HCT116 (cell line): Measurements from ENCODE around the gene KCNA3. TPM values are rescaled to one million over a fixed set of nuclear protein-coding genes. Genes with fewer than 3 reads are reported as not detected.

Source experiments
- ATAC-seq: fragments of 200-7000 bp; cut with Tn5 transposase; 2 replicates; pipeline ENCODE4 v1.9.1; 2020; ENCODE audit warnings: mild to moderate bottlenecking, moderate library complexity
- BruUV-seq: library from RNA; stranded (reverse); fragments of 400-500 nt; replicated peaks from 2 replicates; lab custom pipeline; 2021; lab: Mats Ljungman, UMichigan
- CTCF ChIA-PET: fragments of 300-600 bp; sonication (Branson Sonifier 250); formaldehyde crosslinking; loops from one replicate; lab custom pipeline; 2021; ENCODE audit warnings: antibody characterized with exemption; lab: Charles Lee
- POLR2A ChIA-PET: fragments of 300-600, 350-600 bp; sonication (Branson Sonifier 250); formaldehyde crosslinking; loops from one replicate; lab custom pipeline; 2021; ENCODE audit warnings: antibody characterized with exemption; lab: Charles Lee
- RAD21 ChIA-PET, 2 experiments: fragments of 300-600 bp; sonication (Branson Sonifier 250); formaldehyde crosslinking; loops; one replicate each; lab custom pipeline; 2023; ENCODE audit warnings: low total read pairs in 2 of 2; ENCODE audit not compliant: uncharacterized antibody in 2 of 2, unreplicated experiment in 2 of 2, low non-redundant PET in 1 of 2; lab: Charles Lee
- DNase-seq: peaks from one replicate; pipeline ENCODE4 v3.0.0-alpha.2; 2010; ENCODE audit warnings: low read depth, low spot score
- H2AFZ ChIP-seq: fragments of 200-600 bp; shearing (Covaris generic), sonication (generic); 2 replicates; pipeline ENCODE4 v1.6.1; 2017; ENCODE audit warnings: low read depth, mixed run types, mixed read lengths, antibody characterized with exemption, low read length; ENCODE audit not compliant: poor library complexity, severe bottlenecking
- H3K27ac ChIP-seq: 2 replicates; pipeline ENCODE4 v1.5.1; 2012; ENCODE audit warnings: low read depth, low read length
- H3K27me3 ChIP-seq: fragments of 200-600 bp; sonication (generic); 2 replicates; pipeline ENCODE4 v1.6.1; 2016; ENCODE audit warnings: mixed run types, low read length, mixed read lengths; ENCODE audit not compliant: insufficient read depth
- H3K36me3 ChIP-seq, 2 experiments: fragments of 200-500 bp in 1 of 2; fragments of 200-600 bp in 1 of 2; sonication (Bioruptor generic) in 1 of 2; sonication (generic) in 1 of 2; 2 replicates each; pipeline versions ENCODE4 v1.5.1 to v1.6.1; 2014 to 2016; ENCODE audit warnings: low read length in 2 of 2, inconsistent platforms in 1 of 2, mixed read lengths in 1 of 2, mixed run types in 1 of 2; ENCODE audit not compliant: insufficient read depth in 2 of 2, control insufficient read depth in 1 of 2
- H3K4me1 ChIP-seq, 2 experiments: fragments of 200-600 bp in 1 of 2; sonication (generic) in 1 of 2; 2 replicates each; pipeline versions ENCODE4 v1.5.1 to v1.6.1; 2012 to 2017; ENCODE audit warnings: low read length in 2 of 2, inconsistent platforms in 1 of 2, mild to moderate bottlenecking in 1 of 2, mixed read lengths in 1 of 2, mixed run types in 1 of 2, moderate library complexity in 1 of 2; ENCODE audit not compliant: insufficient read depth in 2 of 2, control insufficient read depth in 1 of 2
- H3K4me2 ChIP-seq: fragments of 200-600 bp; sonication (generic); 2 replicates; pipeline ENCODE4 v1.6.1; 2017; ENCODE audit warnings: mixed run types, low read length, mixed read lengths
- H3K4me3 ChIP-seq, 2 experiments: fragments of 200-600 bp in 1 of 2; sonication (generic) in 1 of 2; replicated peaks in 1 of 2; 2 replicates each; pipeline ENCODE4 v1.5.1; 2011 to 2016; ENCODE audit warnings: low read length in 2 of 2, control low read depth in 1 of 2, low read depth in 1 of 2, mild to moderate bottlenecking in 1 of 2, mixed read lengths in 1 of 2, mixed run types in 1 of 2
- H3K79me2 ChIP-seq: fragments of 200-600 bp; sonication (generic); 2 replicates; pipeline ENCODE4 v1.6.1; 2017; ENCODE audit warnings: mild to moderate bottlenecking, mixed run types, low read length, moderate library complexity, mixed read lengths; ENCODE audit not compliant: insufficient read depth
- H3K9ac ChIP-seq: fragments of 200-600 bp; sonication (generic); 2 replicates; pipeline ENCODE4 v1.6.1; 2016; ENCODE audit warnings: low read length, mixed read lengths
- H3K9me2 ChIP-seq: fragments of 200-600 bp; sonication (generic), shearing (Covaris generic); 2 replicates; pipeline ENCODE4 v1.6.1; 2017; ENCODE audit warnings: mixed run types, mild to moderate bottlenecking, moderate library complexity; ENCODE audit not compliant: insufficient read depth
- H3K9me3 ChIP-seq, 2 experiments: fragments of 200-500 bp in 1 of 2; fragments of 200-600 bp in 1 of 2; sonication (Bioruptor generic) in 1 of 2; sonication (generic) in 1 of 2; 2 replicates each; pipeline ENCODE4 v1.6.1; 2014 to 2017; ENCODE audit warnings: low read length in 2 of 2, mixed read lengths in 2 of 2, inconsistent platforms in 1 of 2, low read depth in 1 of 2, mild to moderate bottlenecking in 1 of 2, mixed run types in 1 of 2, moderate library complexity in 1 of 2; ENCODE audit not compliant: control insufficient read depth in 1 of 2, insufficient read depth in 1 of 2
- H4K20me1 ChIP-seq: fragments of 200-600 bp; sonication (generic), shearing (Covaris generic); 2 replicates; pipeline ENCODE4 v1.6.1; 2017; ENCODE audit warnings: mixed run types, mild to moderate bottlenecking, moderate library complexity; ENCODE audit not compliant: insufficient read depth
- ELF1 ChIP-seq: IDR thresholded peaks from 2 replicates; pipeline ENCODE4 v1.6.1; 2012; ENCODE audit warnings: low read depth, borderline replicate concordance
- POLR2A ChIP-seq: IDR thresholded peaks from 2 replicates; pipeline ENCODE4 v1.7.0; 2011; ENCODE audit warnings: borderline replicate concordance; ENCODE audit not compliant: insufficient read depth, insufficient read length; ENCODE audit errors: extremely low read depth
- SIN3A ChIP-seq: IDR thresholded peaks from 2 replicates; pipeline ENCODE4 v1.6.1; 2012; ENCODE audit warnings: low read depth
- ZBTB33 ChIP-seq: IDR thresholded peaks from 2 replicates; pipeline ENCODE4 v1.6.1; 2011; ENCODE audit warnings: mild to moderate bottlenecking, low read length, moderate library complexity; ENCODE audit not compliant: insufficient replicate concordance; ENCODE audit errors: extremely low read depth
- ZFX ChIP-seq: fragments of 450-650 bp; IDR thresholded peaks from 2 replicates; pipeline ENCODE4 v1.6.1; 2017
- ZNF274 ChIP-seq: fragments of 200-500 bp; sonication (Bioruptor generic); IDR thresholded peaks from 2 replicates; pipeline ENCODE4 v1.6.1; 2014; ENCODE audit warnings: mild to moderate bottlenecking, low read depth, low read length, inconsistent platforms
- intact Hi-C: fragments of 100-400 bp; cut with micrococcal nuclease; formaldehyde crosslinking; loops from 2 replicates; pipeline ENCODE4 v1.10.0; 2022
- total RNA-seq: library from RNA; stranded (reverse); gene quantifications from one replicate; pipeline ENCODE4 v1.2.1, GENCODE V29; 2021; ENCODE audit not compliant: unreplicated experiment
- TF ChIP-seq, protein P1 (sequence below): IDR thresholded peaks from 2 replicates; pipeline ENCODE4 v1.6.1; 2012
- TF ChIP-seq, protein P2 (sequence below): IDR thresholded peaks from 2 replicates; pipeline ENCODE4 v1.6.1; 2012
- TF ChIP-seq, protein P3 (sequence below): IDR thresholded peaks from 2 replicates; pipeline ENCODE4 v1.6.1; 2012; ENCODE audit warnings: low read depth

Gene KCNA3
- total RNA-seq, 1 experiment from 2014 or later, result 0.07 TPM

GRCh38 chr1:110688514-110688913, 13.8 kb upstream of the KCNA3 start:
- POLR2A ChIA-PET, result no interaction called here

More at GRCh38 chr1:110688514-110688913, 13.8 kb upstream of the KCNA3 start:
- intact Hi-C loops, result loop anchor here (5.0 kb wide), 1 partner anchor 36 kb away; no protein-coding TSS in a partner anchor
- H3K9me2 ChIP-seq, result no peaks in the 10 kb centered on the region
- no TSS peak for BruUV-seq
- H3K27me3 ChIP-seq, result peaks cover 77% of the 10 kb centered on the region
- ChIA-PET RAD21 (no interaction called here), CTCF (no interaction called here)
- no peaks in the 10 kb centered on the region for H4K20me1 ChIP-seq
- H3K9ac ChIP-seq, result no peak overlapping the region
- DNase-seq (no peak), ATAC-seq (no peak)
- no peaks in the 10 kb centered on the region for H3K79me2 ChIP-seq
- no peaks in the 10 kb centered on the region for H3K9me3 ChIP-seq
- no peak overlapping the region for H3K27ac ChIP-seq
- H3K4me3 ChIP-seq, result no peak overlapping the region
- no peak overlapping the region for H2AFZ ChIP-seq
- no peak for TF ChIP-seq ZNF274
- no peak for TF ChIP-seq ELF1
- TF ChIP-seq ZFX, result no peak
- TF ChIP-seq POLR2A, result no peak
- no peak for TF ChIP-seq ZBTB33
- TF ChIP-seq, protein P1, sequence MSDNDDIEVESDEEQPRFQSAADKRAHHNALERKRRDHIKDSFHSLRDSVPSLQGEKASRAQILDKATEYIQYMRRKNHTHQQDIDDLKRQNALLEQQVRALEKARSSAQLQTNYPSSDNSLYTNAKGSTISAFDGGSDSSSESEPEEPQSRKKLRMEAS, result no peak
- TF ChIP-seq, protein P2, sequence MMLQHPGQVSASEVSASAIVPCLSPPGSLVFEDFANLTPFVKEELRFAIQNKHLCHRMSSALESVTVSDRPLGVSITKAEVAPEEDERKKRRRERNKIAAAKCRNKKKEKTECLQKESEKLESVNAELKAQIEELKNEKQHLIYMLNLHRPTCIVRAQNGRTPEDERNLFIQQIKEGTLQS, result no peak
- TF ChIP-seq, protein P3, sequence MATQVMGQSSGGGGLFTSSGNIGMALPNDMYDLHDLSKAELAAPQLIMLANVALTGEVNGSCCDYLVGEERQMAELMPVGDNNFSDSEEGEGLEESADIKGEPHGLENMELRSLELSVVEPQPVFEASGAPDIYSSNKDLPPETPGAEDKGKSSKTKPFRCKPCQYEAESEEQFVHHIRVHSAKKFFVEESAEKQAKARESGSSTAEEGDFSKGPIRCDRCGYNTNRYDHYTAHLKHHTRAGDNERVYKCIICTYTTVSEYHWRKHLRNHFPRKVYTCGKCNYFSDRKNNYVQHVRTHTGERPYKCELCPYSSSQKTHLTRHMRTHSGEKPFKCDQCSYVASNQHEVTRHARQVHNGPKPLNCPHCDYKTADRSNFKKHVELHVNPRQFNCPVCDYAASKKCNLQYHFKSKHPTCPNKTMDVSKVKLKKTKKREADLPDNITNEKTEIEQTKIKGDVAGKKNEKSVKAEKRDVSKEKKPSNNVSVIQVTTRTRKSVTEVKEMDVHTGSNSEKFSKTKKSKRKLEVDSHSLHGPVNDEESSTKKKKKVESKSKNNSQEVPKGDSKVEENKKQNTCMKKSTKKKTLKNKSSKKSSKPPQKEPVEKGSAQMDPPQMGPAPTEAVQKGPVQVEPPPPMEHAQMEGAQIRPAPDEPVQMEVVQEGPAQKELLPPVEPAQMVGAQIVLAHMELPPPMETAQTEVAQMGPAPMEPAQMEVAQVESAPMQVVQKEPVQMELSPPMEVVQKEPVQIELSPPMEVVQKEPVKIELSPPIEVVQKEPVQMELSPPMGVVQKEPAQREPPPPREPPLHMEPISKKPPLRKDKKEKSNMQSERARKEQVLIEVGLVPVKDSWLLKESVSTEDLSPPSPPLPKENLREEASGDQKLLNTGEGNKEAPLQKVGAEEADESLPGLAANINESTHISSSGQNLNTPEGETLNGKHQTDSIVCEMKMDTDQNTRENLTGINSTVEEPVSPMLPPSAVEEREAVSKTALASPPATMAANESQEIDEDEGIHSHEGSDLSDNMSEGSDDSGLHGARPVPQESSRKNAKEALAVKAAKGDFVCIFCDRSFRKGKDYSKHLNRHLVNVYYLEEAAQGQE, result no peak
- no peak for TF ChIP-seq SIN3A
- no peaks in the 10 kb centered on the region for H3K36me3 ChIP-seq
- H3K4me1 ChIP-seq, result no peaks in the 10 kb centered on the region
- H3K4me2 ChIP-seq, result no peak overlapping the region
